Ovary (tissue), 3 donors: ENCODE results near the gene IL1R2.

ENCODE experiments used
- CTCF ChIP-seq, 3 donors: fragments of 450-650 bp in 2 of 3; fragments of 200-600 bp in 1 of 3; IDR thresholded peaks; one replicate each; pipeline versions ENCODE4 v1.5.1 to v1.8.0; 2016 to 2022; ENCODE audit warnings: antibody characterized with exemption in 3 of 3, mild to moderate bottlenecking in 1 of 3
- EP300 ChIP-seq: sonication (generic); formaldehyde crosslinking; IDR thresholded peaks from one replicate; pipeline ENCODE4 v1.6.1; 2017; ENCODE audit warnings: antibody characterized with exemption
- POLR2A ChIP-seq: fragments of 450-650 bp; IDR thresholded peaks from one replicate; pipeline ENCODE4 v1.6.1; 2017; ENCODE audit warnings: antibody characterized with exemption, mild to moderate bottlenecking, moderate library complexity
- donor health status: DM: no; HTN: no; CAD: no.

- TF ChIP-seq CTCF (IDR thresholded peaks at IDR 0.05), result no peak
- TF ChIP-seq EP300, result no peak
- TF ChIP-seq POLR2A, result no peak
These were observed 67.4 kb downstream of the IL1R2 start for GRCh38 chr2:102059151-102059550.
